GM10248 (cell line): ENCODE data around the gene SNX9.
"Not testable (repeated sequence)": the region's sequence is repeated elsewhere in the genome, so short reads cannot be mapped to it uniquely, and the experiment has no call there.

ENCODE experiments used
- CTCF ChIA-PET: fragments of 300-600 bp; sonication (Branson Sonifier 250); formaldehyde crosslinking; extraction: SDS; loops from one replicate; lab custom pipeline; 2021; ENCODE audit warnings: antibody characterized with exemption; lab: Yijun Ruan, JAX
- POLR2A ChIA-PET: fragments of 350-650 bp; sonication (Branson Sonifier 250); formaldehyde crosslinking; extraction: SDS; loops from one replicate; lab custom pipeline; 2020; ENCODE audit warnings: antibody characterized with exemption; lab: Yijun Ruan, JAX
- DNase-seq: peaks from one replicate; pipeline ENCODE4 v3.0.0; 2012; ENCODE audit errors: extremely low spot score
- CTCF ChIP-seq: IDR thresholded peaks from 2 replicates; pipeline ENCODE4 v1.5.1; 2012; ENCODE audit warnings: mild to moderate bottlenecking, low read depth; ENCODE audit errors: extremely low read depth, missing control alignments, control extremely low read depth

The SNX9 gene

GRCh38 chr6:157898640-157899039 lies 75.6 kb downstream of the SNX9 start:
- ChIA-PET CTCF (interaction anchor here (1.8 kb wide), 1 partner anchor 10 kb away, joined by 6 read pairs; no protein-coding TSS in a partner anchor), POLR2A (no interaction called here)
- TF ChIP-seq CTCF = no peak
- DNase-seq = no peak

- POLR2A ChIA-PET, DNase-seq: not testable (repeated sequence)
- CTCF ChIA-PET = interaction anchor here (1.3 to 1.6 kb wide), 2 partner anchors 13 to 27 kb away, joined by 3 to 6 read pairs; no protein-coding TSS in a partner anchor
Observed at GRCh38 chr6:157900262-157900661, 77.2 kb downstream of the SNX9 start.

- POLR2A ChIA-PET, DNase-seq: not testable (repeated sequence)
- CTCF ChIA-PET = interaction anchor here (1.3 to 1.6 kb wide), 2 partner anchors 13 to 27 kb away, joined by 3 to 6 read pairs; no protein-coding TSS in a partner anchor
Observed at GRCh38 chr6:157900751-157901150, 77.7 kb downstream of the SNX9 start.

GRCh38 chr6:157904999-157905398 lies 82.0 kb downstream of the SNX9 start:
- ChIA-PET POLR2A (no interaction called here), CTCF (no interaction called here)
- no peak for TF ChIP-seq CTCF
- no peak for DNase-seq

- ChIA-PET CTCF (interaction anchor here (1.4 kb wide), 1 partner anchor 32 kb away, joined by 4 read pairs; no protein-coding TSS in a partner anchor), POLR2A (no interaction called here)
- DNase-seq = no peak
- no peak for TF ChIP-seq CTCF
Observed at GRCh38 chr6:157905590-157906342, 82.7 kb downstream of the SNX9 start.

- POLR2A ChIA-PET = no interaction called here
- TF ChIP-seq CTCF = no peak
- CTCF ChIA-PET = interaction anchor here (1.4 to 1.8 kb wide), 2 partner anchors 33 to 41 kb away, joined by 4 to 7 read pairs; no protein-coding TSS in a partner anchor
- no peak for DNase-seq
Observed at GRCh38 chr6:157906537-157907061, 83.6 kb downstream of the SNX9 start.

GRCh38 chr6:157907651-157908050 lies 84.6 kb downstream of the SNX9 start:
- no peak for TF ChIP-seq CTCF
- no peak for DNase-seq
- POLR2A ChIA-PET = no interaction called here
- CTCF ChIA-PET = interaction anchor here (1.0 to 1.8 kb wide), 5 partner anchors 10 to 152 kb away, joined by 3 to 7 read pairs (median 3); no protein-coding TSS in a partner anchor
